Dedifferentiated amniotic fluid mesenchymal stem cell (primary cell): ENCODE measurements around the gene PWP2.
"Not testable (repeated sequence)": the region's sequence is repeated elsewhere in the genome, so short reads cannot be mapped to it uniquely, and the experiment has no call there.

ENCODE experiments used
- DNase-seq: peaks from one replicate; pipeline ENCODE4 v3.0.0-alpha.2; 2016; ENCODE audit errors: extremely low spot score

PWP2 gene

DNA sequence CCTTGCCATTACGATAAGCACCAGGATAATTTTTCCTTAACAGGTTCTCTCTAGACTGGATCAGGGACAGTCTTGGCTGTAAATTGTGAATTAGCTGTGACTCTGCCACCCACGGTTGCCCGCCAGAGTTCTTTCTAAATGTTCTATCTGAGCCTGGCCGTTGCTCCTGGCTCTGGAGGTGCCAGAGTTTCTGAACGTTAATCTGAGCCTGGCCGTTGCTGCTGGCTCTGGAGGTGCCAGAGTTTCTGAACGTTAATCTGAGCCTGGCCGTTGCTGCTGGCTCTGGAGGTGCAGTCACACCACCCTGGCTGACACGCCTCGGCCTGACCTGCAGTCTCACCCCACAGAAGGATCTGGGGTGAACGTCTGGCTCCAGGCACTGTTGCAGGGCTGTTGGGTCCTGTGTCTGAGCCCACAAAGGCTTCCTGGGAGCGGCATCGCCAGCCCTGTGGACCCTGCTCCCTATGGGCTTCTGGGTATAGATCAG, 56.0 kb downstream of the PWP2 start:
- DNase-seq, result not testable (repeated sequence)

- DNase-seq, result not testable (repeated sequence)
Measured at GRCh38 chr21:44165933-44166332, 58.7 kb downstream of the PWP2 start.

- not testable (repeated sequence) for DNase-seq
Measured at GRCh38 chr21:44167527-44167926, 60.3 kb downstream of the PWP2 start.

- not testable (repeated sequence) for DNase-seq
Measured at GRCh38 chr21:44170326-44170725, 63.1 kb downstream of the PWP2 start.

DNA sequence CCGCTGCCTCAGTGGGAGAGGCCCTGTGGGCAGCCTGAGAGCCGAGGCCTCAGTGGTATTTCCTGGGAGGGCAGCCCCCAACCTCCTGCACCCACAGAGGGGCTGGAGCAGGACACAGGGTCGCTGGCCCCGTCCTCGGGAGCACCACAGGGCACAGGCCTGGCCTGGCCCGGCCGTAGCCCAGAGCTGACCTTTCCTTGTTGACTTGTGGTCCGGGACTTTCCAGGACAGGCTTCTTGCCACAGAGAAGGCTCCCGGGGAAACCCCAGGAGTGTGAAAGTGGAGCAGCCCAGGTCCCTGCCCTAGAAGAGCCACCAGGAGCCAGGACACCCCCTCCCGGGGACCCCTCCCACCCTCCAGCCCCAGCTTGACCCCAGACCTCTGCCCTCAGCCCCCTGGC, 63.7 kb downstream of the PWP2 start:
- not testable (repeated sequence) for DNase-seq

DNA sequence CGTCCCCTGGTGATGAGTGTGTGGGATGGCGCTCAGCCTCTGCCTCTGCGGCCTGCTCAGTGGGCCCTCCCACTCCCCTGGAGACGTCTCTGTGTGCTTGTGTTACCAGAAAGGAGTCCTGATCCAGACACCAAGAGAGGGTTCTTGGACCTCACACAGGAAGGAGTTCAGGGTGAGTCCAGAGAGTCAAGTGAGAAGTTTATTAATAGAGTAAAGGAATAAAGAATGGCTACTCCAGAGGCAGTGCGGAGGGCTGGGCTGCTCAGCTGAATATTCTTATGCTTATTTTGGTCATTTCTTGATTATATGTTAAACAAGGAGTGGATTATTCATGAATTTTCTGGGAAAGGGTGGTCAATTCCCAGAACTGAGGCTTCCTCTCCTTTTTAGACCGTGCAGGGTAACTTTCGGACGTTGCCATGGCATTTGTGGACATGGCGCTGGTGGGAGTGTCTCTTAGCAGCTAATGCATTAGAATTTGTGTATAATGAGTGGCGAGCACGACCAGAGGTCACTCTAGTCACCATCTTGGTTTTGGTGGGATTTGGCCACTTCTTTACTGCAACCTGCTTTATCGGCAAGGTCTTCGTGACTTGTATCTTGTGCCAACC, 64.9 kb downstream of the PWP2 start:
- DNase-seq, result not testable (repeated sequence)

DNA sequence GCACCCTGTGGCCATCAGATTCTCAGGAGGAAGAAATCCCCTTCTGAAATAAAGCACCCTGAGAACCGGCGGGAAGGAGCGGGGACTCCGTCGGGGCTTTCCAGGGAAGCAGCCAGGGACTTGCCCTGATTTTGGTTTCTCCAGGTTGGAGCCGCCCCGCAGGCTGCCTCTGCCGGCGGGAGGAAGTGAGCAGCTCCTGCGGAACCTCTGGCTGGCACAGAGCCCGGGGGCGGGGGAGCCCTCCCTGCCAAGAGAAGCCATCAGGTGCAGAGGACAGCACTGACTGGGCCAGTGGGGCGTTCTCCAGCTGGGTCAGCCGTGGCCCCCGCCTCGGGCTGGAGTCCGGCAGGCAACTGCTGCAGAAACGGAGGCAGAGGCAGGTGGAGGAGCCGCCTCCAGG, 65.5 kb downstream of the PWP2 start:
- DNase-seq, result not testable (repeated sequence)

GRCh38 chr21:44175189-44175588, 68.0 kb downstream of the PWP2 start:
- DNase-seq, result not testable (repeated sequence)

DNA sequence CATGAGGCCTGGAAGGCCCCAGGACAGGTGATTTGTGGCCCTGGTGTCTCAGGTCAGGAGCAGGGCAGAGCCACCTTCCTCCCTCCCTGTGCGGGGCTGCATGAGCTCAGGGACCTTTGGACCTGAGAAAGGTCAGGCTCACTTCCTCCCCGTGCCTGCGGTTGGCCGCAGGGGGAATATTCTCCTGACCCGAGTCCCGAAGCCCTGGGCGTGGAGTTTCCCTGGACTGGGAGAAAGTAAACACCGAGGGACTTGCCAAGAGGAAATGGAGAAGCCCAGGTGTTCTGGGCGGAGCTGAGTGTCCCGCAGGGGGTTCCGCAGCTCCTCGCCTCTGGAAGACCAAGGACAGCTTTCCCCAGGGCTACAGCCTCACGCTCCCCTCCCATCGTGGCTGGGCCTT, 68.9 kb downstream of the PWP2 start:
- DNase-seq, result not testable (repeated sequence)
